ENCODE data around the gene PLB1. TPM values are rescaled to one million over a fixed set of nuclear protein-coding genes. Genes with fewer than 3 reads are reported as not detected.

The PLB1 gene
- total RNA-seq, 1 donor from 2014 or later, result 2.1 TPM

DNA sequence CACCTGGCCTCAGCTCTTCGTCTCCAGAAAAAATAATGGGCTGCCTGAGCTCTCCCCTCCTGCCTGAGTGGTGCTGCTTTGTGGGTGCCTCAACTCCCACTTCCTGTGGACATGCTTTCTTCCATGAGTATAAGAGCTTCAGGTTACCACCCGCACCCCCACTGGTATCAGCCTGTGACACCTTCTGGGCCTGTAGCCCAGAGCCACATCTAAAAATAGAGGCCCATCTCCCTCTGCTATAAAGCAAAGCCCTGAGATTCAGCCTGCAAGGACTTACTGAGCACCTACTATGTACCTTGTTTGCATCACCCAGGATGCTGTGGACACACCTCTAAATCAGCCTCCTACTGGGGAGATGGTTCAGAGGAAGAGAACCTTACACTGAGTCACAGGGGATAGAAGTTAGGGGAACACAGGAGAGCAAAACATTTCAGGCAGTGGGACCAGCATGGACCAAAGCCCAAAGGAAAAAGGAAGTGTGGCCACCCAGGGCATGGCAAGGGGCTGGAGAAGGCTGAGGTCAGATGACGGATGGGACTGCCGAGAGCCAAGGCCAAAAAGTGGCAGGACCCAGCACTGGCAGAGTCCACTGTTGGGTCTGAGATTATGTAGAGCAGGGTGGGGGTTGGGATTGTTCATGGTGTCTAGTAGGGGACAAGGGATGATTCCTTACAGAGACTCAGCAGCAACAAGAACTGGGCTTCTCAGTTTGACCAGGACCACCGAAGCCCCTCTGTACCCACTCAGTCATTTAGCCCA, 132.0 kb downstream of the PLB1 start:
- no peak for DNase-seq (ENCODE audit: low read depth)

GRCh38 chr2:28628506-28628905, 132.6 kb downstream of the PLB1 start:
- no peak for DNase-seq (ENCODE audit: low read depth)

GRCh38 chr2:28628987-28629386, 133.1 kb downstream of the PLB1 start:
- no peak for DNase-seq (ENCODE audit: low read depth)

DNA sequence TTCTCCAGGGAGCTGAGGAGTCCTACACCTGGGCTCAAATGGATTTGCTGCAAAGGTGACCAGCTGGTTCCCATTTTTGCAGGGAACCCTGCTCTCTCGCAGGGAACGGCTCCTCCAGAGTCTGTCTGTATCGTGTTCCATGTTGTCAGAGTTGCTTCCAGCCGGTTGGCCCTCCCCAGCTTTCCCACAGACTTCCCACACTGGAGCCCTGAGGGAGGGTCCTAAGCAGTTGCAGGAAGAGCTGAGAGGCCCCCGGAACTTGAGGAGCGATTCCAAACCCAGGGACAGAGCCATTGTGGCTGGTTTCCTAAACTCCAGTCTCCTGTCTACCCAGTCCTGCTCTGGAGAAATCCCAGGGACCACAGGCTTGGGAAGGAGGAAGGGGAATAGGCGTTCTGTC, 134.1 kb downstream of the PLB1 start:
- no peak for DNase-seq (ENCODE audit: low read depth)

DNA sequence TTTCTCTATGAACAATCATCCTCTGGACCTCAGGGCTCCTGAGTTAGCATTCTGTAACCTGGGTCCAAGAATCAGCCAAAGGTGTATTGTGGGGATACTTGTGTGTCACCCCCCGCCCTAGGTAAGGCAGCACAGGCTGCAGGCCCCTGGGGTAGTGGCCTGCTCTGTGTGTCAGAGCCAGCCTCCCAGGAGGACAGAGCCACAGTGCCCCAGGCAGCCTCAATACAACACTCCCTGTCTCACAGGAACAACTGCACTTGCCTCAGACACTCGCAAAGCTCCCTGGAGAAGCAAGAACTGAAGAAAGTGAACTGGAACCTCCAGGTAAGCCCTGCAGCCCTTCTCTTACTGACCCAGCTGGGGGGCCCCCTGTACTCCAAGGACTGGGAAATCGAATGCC, 134.5 kb downstream of the PLB1 start:
- DNase-seq (ENCODE audit: low read depth), result no peak

DNA sequence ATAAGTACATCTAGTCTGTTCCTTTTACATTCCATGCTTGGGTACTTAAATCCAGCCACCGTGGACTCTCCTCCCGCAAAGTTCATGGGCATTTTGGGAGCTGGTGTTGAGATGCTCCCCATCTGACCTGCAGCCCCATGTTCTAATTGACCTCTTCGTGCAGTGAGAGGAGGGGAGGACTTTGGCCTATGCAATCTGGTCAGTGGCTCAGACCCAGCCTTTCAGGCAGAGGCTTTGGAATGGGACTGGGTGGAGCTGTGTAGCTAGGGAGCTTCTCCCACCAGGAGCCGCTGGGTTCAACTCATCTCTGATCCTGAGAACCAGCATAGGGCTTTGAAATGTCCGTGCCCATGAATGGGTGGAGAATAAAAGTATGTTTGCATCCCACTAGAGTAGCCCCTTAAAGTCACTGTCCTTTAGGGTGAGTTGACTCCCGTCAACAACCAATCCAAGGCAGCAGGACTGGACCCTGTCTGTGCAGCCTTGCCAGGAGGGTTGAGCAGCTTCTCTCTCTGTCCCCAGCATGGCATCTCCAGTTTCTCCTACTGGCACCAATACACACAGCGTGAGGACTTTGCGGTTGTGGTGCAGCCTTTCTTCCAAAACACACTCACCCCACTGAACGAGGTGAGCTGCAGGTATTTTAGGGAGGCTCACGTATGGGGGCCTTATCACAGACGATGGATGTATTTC, 135.8 kb downstream of the PLB1 start:
- no peak for DNase-seq (ENCODE audit: low read depth)

DNA sequence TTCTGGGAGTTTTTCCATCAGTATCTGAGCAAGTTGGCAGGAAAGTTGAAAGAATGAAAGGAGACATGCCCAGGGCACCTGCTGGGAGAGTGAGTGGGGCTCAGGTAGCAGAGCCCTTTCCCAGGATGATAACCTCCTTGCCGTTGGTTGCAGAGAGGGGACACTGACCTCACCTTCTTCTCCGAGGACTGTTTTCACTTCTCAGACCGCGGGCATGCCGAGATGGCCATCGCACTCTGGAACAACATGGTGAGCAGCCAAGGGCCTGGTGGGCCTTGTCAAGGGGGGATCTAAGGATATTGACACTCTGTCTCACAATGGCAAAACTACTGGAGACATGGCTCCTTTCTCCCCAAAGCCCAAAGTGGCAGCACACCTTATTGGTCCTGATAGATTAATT, 136.9 kb downstream of the PLB1 start:
- DNase-seq (ENCODE audit: low read depth), result no peak

DNA sequence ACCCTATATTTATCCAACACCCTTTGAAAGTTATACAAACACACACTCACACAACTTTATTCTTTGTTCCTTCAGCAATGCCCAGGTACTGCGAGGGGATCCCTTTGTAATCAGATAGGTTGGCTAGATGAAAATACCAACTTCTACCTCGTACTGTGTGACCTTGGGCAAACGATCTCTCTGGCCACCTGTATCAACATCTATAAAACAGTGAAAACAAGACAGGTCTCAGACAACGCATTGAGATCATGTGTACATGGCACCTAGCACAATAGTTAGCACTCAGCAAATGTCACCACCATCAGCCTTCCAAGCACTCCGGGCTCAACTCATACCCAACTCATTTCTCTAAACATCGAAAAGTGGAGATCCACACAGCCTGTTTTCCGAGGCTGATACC, 137.3 kb downstream of the PLB1 start:
- no peak for DNase-seq (ENCODE audit: low read depth)

- peak; percentile 54 for DNase-seq (ENCODE audit: low read depth)
These were observed 137.9 kb downstream of the PLB1 start for GRCh38 chr2:28633746-28634145.

- peak; percentile 39 for DNase-seq (ENCODE audit: low read depth)
These were observed 139.3 kb downstream of the PLB1 start for GRCh38 chr2:28635191-28635611.

DNA sequence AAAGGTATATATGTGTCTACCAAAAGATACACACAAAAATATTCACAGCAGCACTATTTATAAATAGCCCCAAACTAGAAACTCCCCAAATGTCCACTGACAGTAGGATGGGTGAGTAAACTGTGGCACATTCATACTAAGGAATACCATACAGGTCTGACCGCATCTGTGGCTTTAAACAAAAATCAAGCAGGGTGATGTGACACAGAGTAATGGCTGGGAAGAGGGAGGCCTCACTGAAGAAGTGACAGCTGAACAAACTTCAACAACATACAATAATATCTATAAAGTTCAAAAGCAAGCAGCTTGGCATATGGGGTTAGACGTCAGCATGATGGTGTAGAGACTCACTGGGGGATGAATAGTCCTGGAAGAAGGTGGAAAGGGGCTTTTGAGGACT, 140.6 kb downstream of the PLB1 start:
- no peak for DNase-seq (ENCODE audit: low read depth)

DNA sequence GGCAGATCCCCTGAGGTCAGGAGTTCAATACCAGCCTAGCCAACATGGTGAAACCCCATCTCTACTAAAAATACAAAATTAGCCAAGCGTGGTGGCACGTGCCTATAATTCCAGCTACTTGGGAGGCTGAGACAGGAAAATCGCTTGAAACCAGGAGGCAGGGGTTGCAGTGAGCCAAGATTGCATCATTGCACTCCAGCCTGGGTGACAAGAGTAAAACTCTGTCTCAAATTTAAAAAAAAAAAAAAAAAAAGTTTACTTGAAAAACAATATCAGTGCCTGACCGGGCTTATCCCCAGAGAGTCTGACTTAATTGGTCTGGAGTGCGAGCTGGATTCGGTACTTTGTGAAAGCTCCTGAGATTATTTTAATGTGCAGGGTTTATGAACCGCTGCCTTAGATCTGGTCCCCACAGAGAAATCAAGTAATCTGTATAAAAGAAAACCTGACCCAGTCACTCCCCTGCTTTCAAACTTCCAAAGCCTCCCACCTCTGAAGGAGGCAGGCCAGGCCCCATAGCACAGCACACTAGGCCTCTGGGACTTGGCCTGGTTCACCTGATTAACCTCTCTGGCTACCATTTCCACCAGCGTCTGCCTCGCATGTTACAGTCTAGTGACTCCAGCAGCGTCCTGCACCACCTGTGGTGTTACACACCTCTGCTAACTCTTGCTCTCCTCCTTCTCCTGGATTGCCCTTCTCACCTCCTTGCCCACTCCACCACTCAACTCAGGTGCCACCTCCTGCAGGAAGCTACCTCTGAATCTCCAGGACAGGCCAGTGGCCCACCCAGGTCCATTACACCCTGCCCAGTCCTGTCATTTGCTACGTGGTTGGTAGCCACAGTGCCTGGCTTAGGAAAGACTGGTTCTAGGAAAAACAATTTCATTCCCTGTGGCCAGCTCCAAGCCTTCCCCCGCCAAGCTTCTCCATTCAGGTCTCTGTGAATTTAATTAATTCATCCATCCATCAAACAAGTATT, 141.5 kb downstream of the PLB1 start:
- DNase-seq (ENCODE audit: low read depth), result no peak

GRCh38 chr2:28638102-28638501, 142.2 kb downstream of the PLB1 start:
- no peak for DNase-seq (ENCODE audit: low read depth)

- no peak for DNase-seq (ENCODE audit: low read depth)
These were observed 143.3 kb downstream of the PLB1 start for GRCh38 chr2:28639092-28639691.

GRCh38 chr2:28639836-28640235, 144.0 kb downstream of the PLB1 start:
- DNase-seq (ENCODE audit: low read depth), result peak; percentile 95

DNA sequence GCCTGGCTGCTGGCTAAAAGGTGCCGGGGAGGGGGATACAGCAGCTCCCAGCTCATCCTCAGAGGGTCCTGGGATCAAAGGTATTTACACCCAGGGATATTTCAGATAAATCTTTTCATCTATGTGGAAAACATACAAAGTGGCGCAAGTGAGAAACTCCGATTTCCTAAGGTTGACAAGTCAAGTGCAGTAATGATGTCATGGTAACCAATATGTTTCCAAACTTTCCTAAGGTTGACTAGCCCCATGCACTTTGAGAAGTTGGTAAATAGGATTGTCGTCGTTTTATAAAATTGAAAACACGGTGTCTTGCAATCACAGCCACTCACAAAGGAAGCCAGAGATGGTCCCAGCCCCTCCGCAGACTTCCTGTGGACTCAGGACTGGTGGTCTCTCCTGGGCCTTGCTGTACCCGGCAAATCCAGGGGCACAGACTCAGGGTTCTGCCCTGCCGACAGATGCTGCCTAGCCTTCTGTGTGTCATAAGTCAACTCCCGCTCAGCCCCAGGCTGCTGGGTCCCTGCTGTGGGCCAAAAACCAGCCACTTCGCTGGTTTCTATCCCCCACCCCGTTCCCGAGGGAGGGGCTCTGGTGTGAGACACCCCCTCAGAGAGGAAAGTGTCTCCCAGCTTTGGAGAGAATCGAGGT, 144.5 kb downstream of the PLB1 start:
- DNase-seq (ENCODE audit: low read depth), result peak; percentile 53

GRCh38 chr2:28640908-28641300, 145.0 kb downstream of the PLB1 start:
- no peak for DNase-seq (ENCODE audit: low read depth)

DNA sequence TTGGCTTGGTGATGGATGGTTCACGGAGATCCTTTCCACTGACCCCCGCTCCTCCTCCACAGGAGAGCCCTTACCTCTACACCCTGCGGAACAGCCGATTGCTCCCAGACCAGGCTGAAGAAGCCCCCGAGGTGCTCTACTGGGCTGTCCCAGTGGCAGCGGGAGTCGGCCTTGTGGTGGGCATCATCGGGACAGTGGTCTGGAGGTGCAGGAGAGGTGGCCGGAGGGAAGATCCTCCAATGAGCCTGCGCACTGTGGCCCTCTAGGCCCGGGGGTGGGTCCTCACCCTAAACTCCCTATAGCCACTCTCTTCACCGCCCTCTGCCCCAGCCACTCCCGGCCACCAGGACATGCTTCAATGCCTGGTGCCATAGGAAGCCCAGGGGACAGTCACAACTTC, 146.9 kb downstream of the PLB1 start:
- no peak for DNase-seq (ENCODE audit: low read depth)

GRCh38 chr2:28643327-28643726, 147.5 kb downstream of the PLB1 start:
- DNase-seq (ENCODE audit: low read depth), result peak; percentile 74

GRCh38 chr2:28643911-28644334, 148.1 kb downstream of the PLB1 start:
- DNase-seq (ENCODE audit: low read depth), result peak; percentile 43

- DNase-seq (ENCODE audit: low read depth), result no peak
These were observed 148.9 kb downstream of the PLB1 start for GRCh38 chr2:28644760-28645159.

Measured in renal cortical epithelial cell (primary cell).